Left renal cortex interstitium (tissue), 4 donors: Measurements from ENCODE around the gene APBA2. TPM values are rescaled to one million over a fixed set of nuclear protein-coding genes. Genes with fewer than 3 reads are reported as not detected.
"Not testable (repeated sequence)": the region's sequence is repeated elsewhere in the genome, so short reads cannot be mapped to it uniquely, and the experiment has no call there.

Experiments used
- DNase-seq, 4 donors: peaks; one replicate each; pipeline ENCODE4 v3.0.0-alpha.2; 2013; ENCODE audit warnings: low read depth in 4 of 4, low spot score in 2 of 4, missing footprints in 1 of 4
- polyA plus RNA-seq, 4 donors: library from polyadenylated mRNA; unstranded; fragments of 120-200 nt; gene quantifications; one replicate each; pipeline ENCODE4 v1.2.1, GENCODE V29; 2013; ENCODE audit not compliant: insufficient read length in 4 of 4

The APBA2 gene
- polyA plus RNA-seq, 4 donors: 11.7 to 19.3 (median 15.1) TPM

DNA sequence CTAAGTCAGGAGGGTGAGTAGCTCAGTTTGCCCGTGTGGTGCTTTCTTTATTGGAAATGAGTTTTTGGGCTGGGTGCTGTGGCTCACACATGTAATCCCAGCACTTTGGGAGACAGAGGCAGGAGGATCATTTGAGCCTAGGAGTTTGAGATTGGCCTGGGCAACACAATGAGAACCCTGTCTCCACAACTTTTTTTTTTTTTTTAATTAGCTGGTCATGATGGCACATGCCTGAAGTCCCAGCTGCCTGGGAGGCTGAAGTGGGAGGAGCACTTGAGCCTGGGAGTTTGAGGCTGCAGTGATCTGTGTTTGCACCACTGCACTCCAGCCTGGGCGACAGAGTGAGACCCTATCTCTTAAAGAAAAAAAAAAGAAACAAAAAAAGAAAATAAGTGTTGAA is 208.9 kb downstream of the APBA2 start:
- DNase-seq: no peak

DNA sequence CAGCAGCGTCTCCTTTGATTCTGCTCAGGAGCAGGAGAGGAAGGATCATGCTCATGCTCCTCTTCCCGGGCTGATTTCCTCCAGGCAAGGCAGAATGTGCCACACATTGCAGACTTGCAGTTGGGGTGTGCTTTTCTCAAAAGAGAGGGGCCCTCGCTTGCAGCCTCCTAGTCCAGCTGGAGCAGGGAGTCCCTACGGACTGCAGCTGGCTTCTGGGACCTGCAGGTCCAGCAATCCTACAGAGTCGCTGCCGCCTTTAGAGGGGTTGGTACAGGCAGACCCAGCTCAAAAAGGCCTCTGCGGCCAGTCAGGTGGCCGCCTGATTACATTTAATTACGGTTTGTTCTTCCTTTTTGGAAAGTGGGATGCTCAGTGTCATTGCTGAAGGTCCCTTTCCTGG is 210.0 kb downstream of the APBA2 start:
- DNase-seq: no peak

DNA sequence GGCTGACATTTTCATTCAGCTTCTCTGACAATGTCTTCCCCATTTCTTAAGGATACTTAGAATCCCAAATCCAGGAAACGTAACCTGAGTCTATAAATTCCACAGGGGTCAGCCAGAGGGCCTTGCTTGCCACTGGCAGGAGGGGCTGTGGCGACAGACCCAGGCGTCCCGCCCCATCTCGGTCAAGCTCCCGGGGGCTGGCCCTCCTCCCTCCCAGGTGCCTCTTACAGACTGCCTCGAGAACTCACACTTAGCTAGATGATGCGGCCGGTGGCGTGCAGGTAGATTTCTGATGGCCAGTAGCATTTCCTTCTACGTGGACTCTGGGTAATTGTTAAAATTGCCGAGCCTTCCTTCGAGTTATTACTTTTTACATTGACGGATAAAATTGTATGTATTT is 211.4 kb downstream of the APBA2 start:
- DNase-seq: no peak

DNA sequence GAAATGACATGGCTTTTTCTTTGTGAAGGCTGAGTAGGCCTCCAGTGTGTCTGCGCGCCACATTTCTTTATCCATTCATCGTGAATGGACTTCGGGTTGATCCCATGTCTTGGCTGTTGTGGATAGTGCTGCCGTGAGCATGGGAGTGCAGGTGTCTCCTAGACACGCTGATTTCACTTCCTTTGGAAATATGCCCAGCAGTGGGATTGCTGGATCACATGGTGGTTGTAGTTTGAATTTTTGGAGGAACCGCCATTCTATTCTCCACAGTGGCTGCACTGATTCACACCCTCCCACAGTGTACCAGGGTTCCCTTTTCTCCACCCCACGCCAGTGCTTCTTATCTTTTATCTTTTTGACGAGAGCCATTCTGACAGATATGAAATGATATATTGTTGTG is 212.2 kb downstream of the APBA2 start:
- no peak for DNase-seq

DNA sequence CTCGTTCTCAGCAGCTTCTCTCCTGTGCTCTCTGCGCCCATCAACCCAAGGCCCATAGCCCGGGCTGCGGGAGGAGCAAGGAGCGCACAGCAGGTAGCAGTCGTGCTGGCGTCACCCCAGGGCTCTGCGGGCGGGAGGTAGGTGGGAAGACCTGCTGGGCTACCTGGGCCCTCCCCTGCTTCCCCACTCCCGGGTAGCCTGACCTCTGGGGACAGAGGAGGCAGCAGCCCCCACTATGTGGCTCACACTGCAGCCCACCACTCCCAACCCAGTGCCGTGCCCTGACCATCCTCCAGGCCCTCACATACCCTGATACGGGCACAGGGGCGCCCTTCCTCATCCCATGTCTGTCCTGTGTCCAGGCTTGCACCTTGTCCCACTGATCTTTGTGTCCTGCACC is 212.9 kb downstream of the APBA2 start:
- no peak for DNase-seq

DNA sequence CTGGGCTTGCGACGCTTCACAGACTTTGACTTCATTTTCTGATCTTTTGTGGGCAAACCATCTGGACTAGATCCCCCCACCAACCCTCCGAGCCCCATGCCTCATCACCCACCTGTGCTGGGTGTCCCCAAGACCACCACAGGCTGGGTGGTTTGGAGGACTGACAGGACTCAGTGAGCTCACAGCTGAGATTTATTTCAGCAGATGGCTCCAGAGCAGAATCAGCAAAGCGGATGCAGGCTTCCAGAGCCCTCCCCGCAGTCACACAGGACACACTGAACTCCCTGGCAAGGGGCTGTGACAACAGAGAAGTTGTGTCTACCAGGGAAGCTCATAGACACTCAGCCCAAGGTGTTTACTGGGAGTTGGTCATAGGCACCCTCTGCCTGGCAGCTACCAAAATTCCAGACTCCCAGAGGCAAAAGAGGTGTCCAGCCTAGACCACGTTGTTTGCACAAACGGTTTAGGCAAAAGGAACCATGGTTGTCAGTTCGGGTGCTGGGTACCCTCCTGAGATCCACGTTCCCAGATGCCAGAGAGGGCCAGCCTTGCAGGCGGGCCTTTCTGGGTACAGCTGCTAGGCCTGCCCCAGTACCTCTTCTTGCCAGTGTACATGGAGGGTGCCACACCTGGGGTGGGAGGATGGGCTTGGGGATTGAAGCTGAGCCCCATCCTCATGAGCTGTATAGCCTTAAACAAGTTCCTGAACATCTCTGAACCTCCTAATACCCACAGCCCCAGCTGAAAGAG is 213.5 kb downstream of the APBA2 start:
- no peak for DNase-seq

DNA sequence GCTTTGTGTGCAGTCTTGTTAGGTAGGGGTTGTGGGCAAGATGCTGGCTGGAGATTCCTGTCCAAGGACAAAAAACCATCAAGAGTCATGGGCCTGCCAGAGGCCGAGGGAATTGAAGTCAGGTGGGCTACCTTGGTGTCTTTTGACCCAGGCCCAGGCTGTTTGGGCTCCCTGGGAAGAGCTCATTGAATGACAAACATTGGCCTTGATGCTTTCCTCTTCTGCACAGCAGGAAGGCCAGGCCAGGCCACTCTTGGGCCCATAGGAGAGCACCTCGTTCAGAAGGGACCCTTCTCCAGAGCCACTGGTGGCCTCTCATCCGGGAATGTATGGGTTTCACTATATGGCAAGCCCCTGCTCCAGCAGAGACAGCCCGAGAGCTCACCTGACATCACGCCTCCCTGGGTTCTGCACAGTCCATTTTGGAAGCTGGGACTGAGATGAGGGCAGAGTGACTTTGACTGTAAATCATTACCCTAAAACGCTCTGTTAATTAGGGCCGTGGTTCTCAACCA is 214.8 kb downstream of the APBA2 start:
- DNase-seq: no peak

DNA sequence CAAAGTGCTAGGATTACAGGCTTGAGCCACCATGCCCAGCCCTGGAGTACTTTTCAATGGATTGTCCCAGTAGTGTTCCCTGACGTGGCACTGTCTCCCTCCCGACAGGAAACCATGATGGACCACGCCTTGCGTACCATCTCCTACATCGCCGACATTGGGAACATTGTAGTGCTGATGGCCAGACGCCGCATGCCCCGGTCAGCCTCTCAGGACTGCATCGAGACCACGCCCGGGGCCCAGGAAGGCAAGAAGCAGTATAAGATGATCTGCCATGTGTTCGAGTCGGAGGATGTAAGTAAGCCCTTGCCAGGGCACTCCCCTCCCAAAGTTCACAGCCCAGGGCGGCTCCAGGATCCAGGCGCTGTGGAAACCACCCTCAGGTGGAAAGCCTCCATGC is 215.7 kb downstream of the APBA2 start:
- DNase-seq: no peak

DNA sequence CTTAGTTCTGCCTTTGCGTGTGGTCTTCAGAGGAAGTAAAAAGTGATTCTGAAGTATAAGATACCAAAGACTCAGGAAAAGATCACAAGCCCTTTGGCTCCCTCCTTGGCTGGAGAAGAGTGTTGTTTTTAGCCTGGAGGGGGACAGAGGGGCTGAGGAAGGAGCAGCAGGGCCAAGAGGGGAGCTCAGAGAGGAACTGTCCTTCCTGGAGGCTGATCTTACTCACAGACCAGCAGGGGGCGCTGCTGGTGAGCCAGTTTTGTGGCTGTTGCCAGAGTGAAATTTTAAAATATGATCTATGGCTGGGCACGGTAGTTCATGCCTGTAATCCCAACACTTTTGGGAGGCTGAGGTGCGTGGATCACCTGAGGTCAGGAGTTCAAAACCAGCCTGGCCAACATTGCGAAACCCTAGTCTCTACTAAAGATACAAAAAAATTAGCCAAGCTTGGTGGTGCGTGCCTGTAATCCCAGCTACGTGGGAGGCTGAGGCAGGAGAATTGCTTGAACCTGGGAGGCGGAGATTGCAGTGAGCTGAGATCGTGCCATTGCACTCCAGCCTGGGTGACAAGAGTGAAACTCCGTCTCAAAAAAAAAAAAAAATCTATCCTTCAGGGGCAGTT is 216.5 kb downstream of the APBA2 start:
- not testable (repeated sequence) for DNase-seq

DNA sequence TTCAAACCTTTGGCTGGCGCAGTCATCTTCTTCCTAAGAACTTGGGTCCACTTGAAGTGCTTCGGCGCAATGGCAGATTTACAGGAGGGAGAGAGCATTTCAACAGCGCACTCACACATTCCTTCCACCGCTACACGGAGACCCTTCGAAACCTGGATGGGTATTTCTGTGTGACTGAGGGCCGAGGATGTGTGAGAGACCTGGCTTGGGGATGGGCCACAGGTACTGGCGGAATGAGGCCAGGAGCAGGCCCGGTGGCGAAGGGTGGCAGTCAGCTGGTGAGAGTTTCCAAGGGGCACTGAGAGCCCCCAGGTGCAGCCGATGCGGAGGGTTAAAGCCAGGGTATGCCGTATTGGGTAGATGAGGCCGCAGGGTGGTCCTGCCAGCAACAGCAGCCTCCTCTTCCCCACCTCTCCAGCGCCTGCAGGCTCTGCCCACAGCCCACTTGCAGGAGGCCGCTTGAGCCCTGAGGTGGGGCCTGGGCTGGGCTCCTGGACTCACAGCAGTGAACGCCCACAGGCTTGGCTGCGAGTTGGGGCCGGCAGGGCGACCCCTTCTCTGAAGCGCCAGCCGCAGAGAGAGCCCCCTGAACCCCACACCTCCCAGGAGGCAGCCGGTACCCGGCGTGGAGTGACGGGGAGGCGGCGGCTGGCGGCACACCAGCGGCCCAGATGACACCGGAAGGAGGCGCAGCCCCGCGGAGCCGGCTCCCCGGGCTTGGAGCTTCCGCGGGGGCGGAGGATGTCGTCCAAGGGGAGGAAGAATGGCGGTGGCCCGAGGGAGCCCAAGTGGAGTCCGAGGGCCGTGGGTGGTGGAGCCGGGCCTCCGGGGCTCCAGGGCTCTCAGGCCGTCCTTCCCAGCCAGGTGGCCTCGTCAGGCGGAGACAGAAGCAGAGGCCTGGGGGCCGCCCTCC is 217.4 kb downstream of the APBA2 start:
- no peak for DNase-seq

DNA sequence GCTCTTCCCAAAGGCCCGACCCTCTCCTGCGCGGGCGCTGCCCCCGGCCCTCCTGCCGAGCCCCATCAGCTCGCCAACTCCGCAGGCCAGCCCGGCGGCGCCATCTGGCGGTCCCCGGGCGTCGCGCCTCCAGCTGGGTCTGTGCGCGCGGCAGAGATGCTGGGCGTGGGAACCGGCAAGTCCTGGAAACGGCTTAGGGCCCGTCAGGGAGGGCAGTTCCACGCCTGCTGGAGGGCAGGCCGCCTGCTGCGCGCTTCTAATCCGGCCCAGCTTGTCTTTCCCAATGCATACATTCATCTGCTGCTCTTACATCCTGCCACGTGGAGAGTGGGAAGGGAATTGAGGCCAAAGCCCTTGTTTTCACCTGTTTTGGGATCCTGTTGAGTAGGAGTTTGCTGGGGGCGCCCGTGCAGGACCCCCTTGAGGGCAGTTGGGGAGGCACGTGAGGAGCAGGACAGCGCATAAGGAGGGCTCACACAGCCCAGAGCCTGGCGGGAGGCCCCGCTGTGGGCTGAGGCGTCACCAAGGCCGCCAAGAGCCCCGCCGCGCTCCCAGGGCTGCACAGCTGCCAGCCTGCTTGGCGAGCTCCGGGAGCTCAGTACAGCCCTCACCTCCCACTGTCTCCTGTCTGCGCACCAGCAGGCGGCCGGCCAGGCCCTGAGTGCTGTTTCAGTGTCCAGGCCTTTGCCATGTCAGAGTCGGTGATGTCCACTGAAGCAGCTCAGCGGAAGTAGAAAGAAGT is 218.2 kb downstream of the APBA2 start:
- DNase-seq: peak in 2 of 4 donors; percentile 72

DNA sequence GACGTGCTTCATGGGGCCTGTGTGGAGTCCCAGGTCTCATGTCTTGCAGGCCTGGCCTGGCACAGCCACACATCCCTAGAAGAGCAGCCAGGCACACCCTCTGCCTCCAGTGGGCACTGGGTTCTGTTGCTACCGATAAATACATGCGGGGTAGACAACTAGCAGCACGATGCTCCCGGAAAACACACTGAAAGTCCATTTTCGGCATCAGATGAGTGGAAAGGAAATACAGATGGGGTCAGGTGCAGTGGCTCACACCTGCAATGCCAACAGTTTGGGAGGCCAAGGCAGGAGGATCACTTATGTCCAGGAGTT is 218.7 kb downstream of the APBA2 start:
- DNase-seq: no peak

DNA sequence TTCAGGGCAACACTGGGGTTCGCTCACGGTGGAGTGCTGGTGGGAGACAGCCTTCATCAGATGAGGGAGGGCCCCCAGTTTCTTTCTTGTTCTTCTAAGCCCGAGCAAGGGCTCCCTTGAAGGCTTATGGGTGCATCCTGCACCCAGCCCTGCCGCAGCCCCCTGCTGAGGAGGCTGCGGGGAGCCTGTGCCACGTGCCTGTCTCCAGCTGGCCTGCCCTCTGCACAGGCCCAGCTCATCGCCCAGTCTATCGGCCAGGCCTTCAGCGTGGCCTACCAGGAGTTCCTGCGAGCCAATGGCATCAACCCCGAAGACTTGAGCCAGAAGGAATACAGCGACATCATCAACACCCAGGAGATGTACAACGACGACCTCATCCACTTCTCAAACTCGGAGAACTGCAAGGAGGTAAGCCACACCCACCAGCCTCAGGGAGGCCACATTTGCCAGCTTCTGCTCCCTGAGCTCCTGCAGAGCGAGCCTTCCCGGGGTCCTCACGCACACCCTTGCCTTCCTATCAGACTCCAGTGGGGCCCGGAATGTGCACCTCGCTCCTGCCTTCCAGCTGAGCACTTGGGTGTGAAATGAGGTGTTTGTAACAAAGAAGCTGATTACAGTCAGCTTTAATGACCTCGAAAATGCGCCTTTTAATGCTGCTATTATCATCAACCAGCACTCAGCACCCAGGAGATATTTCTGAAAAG is 219.5 kb downstream of the APBA2 start:
- no peak for DNase-seq

DNA sequence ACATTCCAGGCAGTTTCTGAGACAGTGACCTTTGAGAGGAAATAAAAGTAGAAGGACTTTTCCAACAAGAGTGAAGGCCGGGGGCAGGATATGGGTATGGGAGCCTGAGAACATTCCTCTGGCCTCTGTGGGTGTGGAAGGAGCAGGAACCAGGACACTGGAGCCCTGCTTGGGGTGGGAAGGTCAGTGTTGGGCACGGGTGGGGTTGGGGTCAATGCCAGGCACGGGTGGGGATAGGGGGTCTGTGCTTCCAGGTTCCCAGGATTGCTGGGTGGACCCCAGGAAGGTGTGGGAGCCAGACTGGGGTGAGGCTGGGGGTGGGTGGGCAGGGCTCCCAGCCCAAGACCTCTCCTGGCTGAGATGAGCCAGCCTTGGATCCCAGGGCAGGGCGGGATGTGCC is 220.3 kb downstream of the APBA2 start:
- DNase-seq: no peak

DNA sequence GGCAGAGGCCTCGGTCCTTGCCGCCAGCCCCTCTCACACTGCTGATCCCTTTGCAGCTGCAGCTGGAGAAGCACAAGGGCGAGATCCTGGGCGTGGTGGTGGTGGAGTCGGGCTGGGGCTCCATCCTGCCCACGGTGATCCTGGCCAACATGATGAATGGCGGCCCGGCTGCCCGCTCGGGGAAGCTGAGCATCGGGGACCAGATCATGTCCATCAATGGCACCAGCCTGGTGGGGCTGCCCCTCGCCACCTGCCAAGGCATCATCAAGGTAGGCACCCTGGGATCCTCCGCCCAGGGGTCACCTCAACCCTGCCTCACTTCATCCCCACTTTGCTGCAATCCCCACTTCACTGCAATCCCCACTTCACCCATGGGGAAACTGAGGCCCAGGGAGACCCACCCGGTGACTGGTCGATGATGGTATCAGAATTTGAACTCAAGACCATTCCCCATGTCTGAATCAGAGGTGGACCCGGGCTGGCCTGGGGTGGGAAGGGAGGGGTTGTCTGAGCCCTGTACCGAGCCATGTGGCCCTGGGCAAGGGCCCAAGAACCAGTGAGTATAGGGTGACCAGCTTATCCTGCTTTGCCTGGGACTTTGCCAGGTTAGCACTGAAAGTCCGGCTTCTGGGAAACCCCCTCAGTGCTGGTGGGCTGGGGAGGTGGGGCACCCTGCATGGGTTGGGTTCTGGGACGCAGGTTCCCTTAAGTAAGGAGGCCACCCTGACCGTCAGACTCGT is 220.9 kb downstream of the APBA2 start:
- DNase-seq: no peak

DNA sequence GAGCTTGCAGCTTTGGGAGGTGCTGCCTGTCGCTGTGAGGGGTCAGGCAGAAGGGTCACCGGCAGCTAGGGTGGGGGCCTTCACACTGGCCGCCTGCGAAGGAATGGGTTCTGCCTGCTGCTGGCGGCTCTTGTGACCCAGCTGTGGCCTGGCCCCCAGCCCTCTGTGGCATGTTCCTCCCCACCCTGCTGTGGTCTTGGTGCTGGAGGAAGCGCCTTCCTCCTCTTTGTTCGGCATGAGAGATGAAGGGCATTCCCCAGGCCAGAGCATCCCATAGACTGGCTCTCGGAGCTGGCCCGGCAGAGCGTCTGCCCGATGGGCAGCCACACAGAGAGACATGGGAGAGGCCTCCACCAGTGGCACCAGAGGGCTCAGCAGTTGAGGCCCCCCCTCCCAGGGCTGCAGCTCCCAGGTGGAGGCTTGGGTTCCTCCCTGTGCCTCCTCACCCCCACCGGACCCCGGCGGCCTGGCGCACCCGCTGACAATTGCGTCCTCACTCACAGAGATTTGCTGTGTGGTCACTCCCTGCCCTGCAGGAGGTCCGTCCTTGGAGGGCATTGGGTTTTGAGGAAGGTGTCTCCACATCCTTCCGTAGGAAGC is 221.6 kb downstream of the APBA2 start:
- no peak for DNase-seq

DNA sequence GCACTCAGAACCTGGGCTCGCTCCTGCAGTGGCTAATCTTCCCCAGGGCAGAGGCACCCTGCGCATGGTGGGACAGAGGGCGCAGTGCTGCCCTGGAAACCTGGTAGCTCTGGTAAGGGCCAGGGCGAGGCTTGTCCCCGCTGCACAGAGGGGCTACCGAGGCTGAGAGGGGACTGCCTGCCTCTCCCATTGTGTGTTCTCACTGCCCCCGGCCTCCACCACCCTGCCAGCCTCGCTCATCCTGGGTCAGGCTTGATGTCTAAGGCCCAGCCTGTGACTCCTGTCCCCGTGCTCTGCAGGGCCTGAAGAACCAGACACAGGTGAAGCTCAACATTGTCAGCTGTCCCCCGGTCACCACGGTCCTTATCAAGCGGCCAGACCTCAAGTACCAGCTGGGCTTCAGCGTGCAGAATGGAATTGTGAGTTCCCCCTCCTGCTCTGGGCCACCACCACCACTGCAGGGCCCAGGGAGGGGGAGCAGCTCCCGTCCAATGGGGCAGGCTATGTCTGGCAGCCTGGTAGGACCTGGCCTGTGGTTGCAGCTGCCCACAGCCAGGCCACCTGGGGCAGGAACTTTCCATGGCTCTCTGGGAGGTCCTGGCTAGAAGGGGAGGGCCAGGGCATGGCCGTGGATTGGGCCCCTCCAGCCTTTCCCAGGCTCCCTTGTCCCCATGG is 222.3 kb downstream of the APBA2 start:
- DNase-seq: no peak

DNA sequence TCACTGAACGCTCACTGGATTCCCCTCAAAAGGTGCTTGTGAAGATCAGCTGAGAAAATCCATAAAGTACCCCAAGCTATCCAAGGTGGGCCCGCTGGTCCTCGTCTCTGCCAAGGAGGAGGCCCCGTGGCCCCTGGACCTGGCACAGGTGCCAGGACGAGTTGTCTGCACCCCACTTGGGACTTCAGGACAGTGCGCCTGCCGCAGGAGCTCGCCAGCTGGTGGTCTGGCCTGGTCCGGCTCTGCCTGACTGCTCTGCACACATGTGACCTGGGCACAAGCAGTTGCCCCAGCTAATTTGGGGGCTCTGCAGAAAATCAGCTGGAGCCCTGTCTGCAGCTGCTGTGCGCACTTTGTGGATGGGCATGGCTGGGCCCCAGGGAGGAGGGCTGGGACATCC is 224.0 kb downstream of the APBA2 start:
- DNase-seq: no peak
